Esophagus squamous epithelium (tissue), 4 donors: Measurements from ENCODE around the gene TNFSF13.

Experiments
- POLR2A ChIP-seq, 4 donors: fragments of 450-650 bp; IDR thresholded peaks; one replicate each; pipeline ENCODE4 v1.6.1; 2017; ENCODE audit warnings: antibody characterized with exemption in 4 of 4, mild to moderate bottlenecking in 4 of 4, moderate library complexity in 3 of 4
- TF ChIP-seq, protein P1 (sequence below), 6 experiments: fragments of 450-650 bp in 4 of 6; fragments of 200-600 bp in 2 of 6; sonication (generic) in 2 of 6; IDR thresholded peaks; one replicate each; pipeline ENCODE4 v1.5.1; 2016 to 2019; ENCODE audit warnings: antibody characterized with exemption in 6 of 6, mild to moderate bottlenecking in 4 of 6, moderate library complexity in 4 of 6

DNA sequence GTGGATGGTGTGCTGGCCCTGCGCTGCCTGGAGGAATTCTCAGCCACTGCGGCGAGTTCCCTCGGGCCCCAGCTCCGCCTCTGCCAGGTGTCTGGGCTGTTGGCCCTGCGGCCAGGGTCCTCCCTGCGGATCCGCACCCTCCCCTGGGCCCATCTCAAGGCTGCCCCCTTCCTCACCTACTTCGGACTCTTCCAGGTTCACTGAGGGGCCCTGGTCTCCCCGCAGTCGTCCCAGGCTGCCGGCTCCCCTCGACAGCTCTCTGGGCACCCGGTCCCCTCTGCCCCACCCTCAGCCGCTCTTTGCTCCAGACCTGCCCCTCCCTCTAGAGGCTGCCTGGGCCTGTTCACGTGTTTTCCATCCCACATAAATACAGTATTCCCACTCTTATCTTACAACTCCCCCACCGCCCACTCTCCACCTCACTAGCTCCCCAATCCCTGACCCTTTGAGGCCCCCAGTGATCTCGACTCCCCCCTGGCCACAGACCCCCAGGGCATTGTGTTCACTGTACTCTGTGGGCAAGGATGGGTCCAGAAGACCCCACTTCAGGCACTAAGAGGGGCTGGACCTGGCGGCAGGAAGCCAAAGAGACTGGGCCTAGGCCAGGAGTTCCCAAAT lies 1.3 kb upstream of the TNFSF13 start:
- TF ChIP-seq, protein P1, sequence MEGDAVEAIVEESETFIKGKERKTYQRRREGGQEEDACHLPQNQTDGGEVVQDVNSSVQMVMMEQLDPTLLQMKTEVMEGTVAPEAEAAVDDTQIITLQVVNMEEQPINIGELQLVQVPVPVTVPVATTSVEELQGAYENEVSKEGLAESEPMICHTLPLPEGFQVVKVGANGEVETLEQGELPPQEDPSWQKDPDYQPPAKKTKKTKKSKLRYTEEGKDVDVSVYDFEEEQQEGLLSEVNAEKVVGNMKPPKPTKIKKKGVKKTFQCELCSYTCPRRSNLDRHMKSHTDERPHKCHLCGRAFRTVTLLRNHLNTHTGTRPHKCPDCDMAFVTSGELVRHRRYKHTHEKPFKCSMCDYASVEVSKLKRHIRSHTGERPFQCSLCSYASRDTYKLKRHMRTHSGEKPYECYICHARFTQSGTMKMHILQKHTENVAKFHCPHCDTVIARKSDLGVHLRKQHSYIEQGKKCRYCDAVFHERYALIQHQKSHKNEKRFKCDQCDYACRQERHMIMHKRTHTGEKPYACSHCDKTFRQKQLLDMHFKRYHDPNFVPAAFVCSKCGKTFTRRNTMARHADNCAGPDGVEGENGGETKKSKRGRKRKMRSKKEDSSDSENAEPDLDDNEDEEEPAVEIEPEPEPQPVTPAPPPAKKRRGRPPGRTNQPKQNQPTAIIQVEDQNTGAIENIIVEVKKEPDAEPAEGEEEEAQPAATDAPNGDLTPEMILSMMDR (IDR thresholded peaks at IDR 0.05) = no peak
- no peak for TF ChIP-seq POLR2A (IDR thresholded peaks at IDR 0.05)
